Stomach (tissue), 4 donors: ENCODE data around the gene OR7G3.

ENCODE experiments used
- CTCF ChIP-seq, 7 experiments: fragments of 450-650 bp in 4 of 7; fragments of 200-600 bp in 3 of 7; sonication (generic) in 3 of 7; IDR thresholded peaks; one replicate each; pipeline ENCODE4 v1.5.1; 2016 to 2019; ENCODE audit warnings: antibody characterized with exemption in 7 of 7, control low read depth in 2 of 7, mild to moderate bottlenecking in 1 of 7
- POLR2A ChIP-seq, 4 donors: fragments of 450-650 bp; IDR thresholded peaks; one replicate each; pipeline ENCODE4 v1.6.1; 2016; ENCODE audit warnings: antibody characterized with exemption in 4 of 4, control low read depth in 2 of 4, mild to moderate bottlenecking in 1 of 4, moderate library complexity in 1 of 4
- POLR2AphosphoS5 ChIP-seq, 3 donors: sonication (generic); formaldehyde crosslinking; IDR thresholded peaks; one replicate each; pipeline ENCODE4 v1.6.1; 2016; ENCODE audit warnings: antibody characterized with exemption in 3 of 3

- TF ChIP-seq CTCF (IDR thresholded peaks at IDR 0.05) (no peak), POLR2A (IDR thresholded peaks at IDR 0.05) (no peak), POLR2AphosphoS5 (IDR thresholded peaks at IDR 0.05) (no peak)
Measured at GRCh38 chr19:9159891-9160290, 33.1 kb upstream of the OR7G3 start.
